ENCODE measurements around the gene CISH. TPM values are rescaled to one million over a fixed set of nuclear protein-coding genes. Genes with fewer than 3 reads are reported as not detected.

Gene CISH
- total RNA-seq, 1 experiment from 2014 or later: 8.4 TPM

DNA sequence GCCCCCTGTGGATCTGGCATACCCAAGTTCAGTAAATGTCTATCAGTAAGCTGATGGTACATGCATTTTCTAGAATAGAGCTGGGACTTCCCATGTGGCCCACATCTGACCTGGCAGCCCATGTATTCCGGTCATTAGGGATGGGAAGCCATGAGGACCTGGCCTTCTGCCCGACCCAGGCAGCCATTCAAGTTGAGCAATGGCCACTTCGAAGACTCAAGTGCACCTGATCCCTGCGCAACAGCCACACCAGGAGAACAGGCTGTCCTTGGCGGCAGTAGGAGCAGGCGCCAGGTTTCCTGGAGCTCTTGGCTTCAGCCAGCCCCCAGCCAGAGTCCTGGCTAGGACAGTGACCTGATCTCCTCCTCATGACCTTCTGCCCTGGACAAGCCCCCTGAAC lies 27.7 kb downstream of the CISH start:
- no peaks in the 10 kb centered on the region for H3K27me3 ChIP-seq
- 0 out of 2 replicates have a peak, but pooled peaks cover 3% of the 10 kb centered on the region for H3K4me1 ChIP-seq
- no peak for DNase-seq
- H3K27ac ChIP-seq: no peak overlapping the region
- no peak overlapping the region for H3K4me3 ChIP-seq
- no peaks in the 10 kb centered on the region for H3K9me3 ChIP-seq (replicated peaks)
- no peaks in the 10 kb centered on the region for H3K36me3 ChIP-seq

DNA sequence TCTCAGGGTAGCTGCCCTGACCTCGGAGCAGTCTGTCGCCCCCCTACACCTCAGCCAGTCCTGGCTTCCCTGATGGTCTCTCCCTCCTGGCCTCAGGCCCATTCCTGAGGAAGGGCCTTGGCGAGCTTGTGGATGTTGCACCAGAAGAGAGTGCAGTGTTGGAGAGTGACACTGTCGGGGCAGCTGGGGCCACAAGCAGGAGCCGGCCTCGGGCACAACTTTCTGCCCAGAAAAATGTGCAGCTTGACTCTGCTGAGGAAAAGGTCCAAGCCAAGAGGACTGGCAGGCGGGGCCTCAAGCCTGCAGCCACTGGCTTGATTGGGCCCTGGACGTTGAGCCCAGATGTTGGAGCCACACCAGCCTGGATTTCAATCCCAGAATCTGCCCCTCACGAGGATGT lies 29.5 kb downstream of the CISH start:
- DNase-seq: no peak
- Histone ChIP-seq H3K4me1 (no peaks in the 10 kb centered on the region), H3K4me3 (no peak overlapping the region), H3K27ac (no peak overlapping the region), H3K9me3 (replicated peaks) (no peaks in the 10 kb centered on the region), H3K36me3 (no peaks in the 10 kb centered on the region), H3K27me3 (no peaks in the 10 kb centered on the region)

DNA sequence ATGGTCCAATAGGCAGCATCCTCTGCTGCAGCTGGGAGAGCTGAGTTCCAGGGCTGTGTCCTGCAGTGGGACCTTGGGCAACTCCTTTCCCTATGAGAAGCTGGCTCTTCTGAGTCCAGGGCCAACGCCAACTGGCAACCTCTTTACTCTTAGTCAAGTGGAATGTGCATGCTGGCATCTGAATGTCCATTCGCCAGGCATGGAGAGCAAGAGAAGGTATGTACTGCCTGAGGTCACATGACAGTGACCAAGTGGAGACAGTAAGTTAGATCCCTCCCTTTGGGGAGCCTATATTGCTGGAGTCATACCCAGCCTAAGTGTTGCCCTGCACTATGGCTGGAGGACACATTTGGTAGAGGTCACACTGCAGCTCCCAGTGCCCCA lies 30.1 kb downstream of the CISH start:
- Histone ChIP-seq H3K27ac (no peak overlapping the region), H3K9me3 (replicated peaks) (no peaks in the 10 kb centered on the region), H3K4me1 (no peaks in the 10 kb centered on the region), H3K36me3 (no peaks in the 10 kb centered on the region), H3K4me3 (no peak overlapping the region), H3K27me3 (no peaks in the 10 kb centered on the region)
- no peak for DNase-seq

DNA sequence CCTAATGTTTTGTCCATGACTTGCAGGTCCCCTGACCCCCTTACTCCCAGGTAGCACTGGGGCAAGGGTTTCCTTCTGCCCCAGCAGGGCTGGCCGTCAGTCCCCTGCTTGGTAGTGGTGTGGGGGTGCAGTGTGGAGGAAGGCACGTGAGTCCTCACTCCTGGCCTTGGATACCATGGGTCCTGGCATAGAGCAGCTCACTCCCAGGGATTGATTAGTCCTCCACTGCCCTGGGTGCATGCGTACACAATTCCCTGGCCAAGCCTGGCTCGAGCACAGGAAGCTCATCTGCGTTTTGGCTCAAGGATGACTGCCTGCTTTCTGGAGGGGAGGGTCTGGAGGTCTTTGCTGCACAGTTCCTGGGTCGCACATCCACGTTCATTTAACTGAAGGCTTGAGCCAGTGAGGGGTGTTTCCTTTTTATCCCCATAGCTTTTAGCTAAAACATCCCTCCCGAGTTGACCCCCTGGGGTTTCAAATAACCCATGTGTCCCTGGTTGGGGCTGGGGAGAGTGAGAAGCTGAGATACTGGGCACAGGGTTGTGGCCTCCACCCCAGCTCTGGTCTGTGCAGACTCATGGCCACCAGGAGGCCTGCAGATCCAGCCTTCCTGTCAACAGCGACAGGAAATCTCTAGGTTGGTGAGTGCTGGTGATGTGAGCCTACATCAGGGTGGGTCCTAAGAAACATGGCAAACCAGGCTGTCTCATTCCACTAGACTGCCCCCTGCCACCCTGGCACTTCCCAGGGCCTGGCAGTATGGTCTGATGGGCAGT lies 30.7 kb downstream of the CISH start:
- H3K9me3 ChIP-seq (replicated peaks): no peaks in the 10 kb centered on the region
- H3K36me3 ChIP-seq: no peaks in the 10 kb centered on the region
- H3K27me3 ChIP-seq: no peaks in the 10 kb centered on the region
- no peaks in the 10 kb centered on the region for H3K4me1 ChIP-seq
- H3K27ac ChIP-seq: no peak overlapping the region
- no peak overlapping the region for H3K4me3 ChIP-seq
- DNase-seq: no peak

DNA sequence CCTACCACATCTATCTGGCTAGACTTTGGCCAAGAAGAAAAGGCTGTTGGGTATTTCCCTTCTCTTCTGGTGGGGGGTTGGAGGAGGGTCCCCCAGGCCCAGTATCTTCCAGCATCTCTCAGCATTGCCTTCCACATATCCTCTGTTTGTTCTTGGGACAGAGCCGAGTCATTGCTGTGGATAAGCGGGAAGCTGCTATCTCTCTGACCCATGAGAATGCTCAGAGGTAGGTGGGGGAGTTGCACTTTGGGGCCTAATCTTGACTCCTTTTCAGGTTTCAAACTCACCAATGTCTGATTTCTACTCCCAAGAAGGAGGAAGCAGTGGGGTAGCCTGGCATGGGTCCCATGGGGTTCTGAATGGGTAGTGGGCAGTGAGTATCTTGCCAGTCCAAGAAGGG lies 34.2 kb downstream of the CISH start:
- Histone ChIP-seq H3K27me3 (no peaks in the 10 kb centered on the region), H3K4me1 (no peaks in the 10 kb centered on the region), H3K36me3 (no peaks in the 10 kb centered on the region), H3K4me3 (no peak overlapping the region), H3K9me3 (replicated peaks) (no peaks in the 10 kb centered on the region), H3K27ac (no peak overlapping the region)
- no peak for DNase-seq

DNA sequence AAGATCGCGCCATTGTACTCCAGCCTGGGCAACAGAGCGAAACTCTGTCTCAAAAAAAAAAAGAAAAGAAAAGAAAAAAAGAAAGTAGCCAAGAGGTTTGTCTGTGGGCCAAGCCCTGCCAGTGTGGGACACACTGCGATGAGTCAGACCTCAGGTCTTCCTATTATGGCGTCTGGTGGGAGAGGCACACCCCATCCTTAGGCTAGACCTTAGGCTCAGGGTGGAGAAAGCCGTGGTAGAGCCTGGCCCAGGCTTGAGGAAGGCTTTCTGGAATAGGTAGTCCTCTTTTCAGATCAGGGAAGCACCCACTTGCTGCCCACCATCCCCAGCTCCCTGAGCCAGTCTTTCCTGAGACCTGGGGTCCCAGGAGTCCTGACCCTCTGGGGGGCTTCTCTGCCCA lies 36.2 kb downstream of the CISH start:
- Histone ChIP-seq H3K4me3 (no peak overlapping the region), H3K27me3 (no peaks in the 10 kb centered on the region), H3K9me3 (replicated peaks) (no peaks in the 10 kb centered on the region), H3K36me3 (no peaks in the 10 kb centered on the region), H3K27ac (no peak overlapping the region), H3K4me1 (no peaks in the 10 kb centered on the region)
- no peak for DNase-seq

DNA sequence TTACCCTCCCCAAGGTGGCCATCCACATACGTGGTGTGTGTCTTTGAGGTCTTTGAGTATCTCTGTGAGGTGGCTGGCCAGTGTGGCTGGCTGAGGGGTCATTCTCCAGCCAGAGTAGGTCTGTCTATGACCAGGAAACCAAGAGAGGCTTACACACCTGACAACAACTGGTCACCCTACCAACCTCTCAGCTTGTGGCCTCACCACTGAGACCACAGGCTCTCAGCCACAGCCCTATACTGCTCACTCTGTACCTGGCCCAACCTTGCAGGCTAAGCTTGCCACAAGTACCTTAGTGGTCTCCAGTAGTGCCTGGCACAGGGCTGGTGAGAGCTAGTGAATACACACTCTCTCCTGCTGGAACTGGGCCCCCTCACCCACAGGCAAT lies 37.1 kb downstream of the CISH start:
- Histone ChIP-seq H3K9me3 (replicated peaks) (no peaks in the 10 kb centered on the region), H3K4me3 (no peak overlapping the region), H3K27ac (no peak overlapping the region), H3K4me1 (0 out of 2 replicates have a peak, but pooled peaks cover 3% of the 10 kb centered on the region), H3K36me3 (no peaks in the 10 kb centered on the region), H3K27me3 (no peaks in the 10 kb centered on the region)
- no peak for DNase-seq

DNA sequence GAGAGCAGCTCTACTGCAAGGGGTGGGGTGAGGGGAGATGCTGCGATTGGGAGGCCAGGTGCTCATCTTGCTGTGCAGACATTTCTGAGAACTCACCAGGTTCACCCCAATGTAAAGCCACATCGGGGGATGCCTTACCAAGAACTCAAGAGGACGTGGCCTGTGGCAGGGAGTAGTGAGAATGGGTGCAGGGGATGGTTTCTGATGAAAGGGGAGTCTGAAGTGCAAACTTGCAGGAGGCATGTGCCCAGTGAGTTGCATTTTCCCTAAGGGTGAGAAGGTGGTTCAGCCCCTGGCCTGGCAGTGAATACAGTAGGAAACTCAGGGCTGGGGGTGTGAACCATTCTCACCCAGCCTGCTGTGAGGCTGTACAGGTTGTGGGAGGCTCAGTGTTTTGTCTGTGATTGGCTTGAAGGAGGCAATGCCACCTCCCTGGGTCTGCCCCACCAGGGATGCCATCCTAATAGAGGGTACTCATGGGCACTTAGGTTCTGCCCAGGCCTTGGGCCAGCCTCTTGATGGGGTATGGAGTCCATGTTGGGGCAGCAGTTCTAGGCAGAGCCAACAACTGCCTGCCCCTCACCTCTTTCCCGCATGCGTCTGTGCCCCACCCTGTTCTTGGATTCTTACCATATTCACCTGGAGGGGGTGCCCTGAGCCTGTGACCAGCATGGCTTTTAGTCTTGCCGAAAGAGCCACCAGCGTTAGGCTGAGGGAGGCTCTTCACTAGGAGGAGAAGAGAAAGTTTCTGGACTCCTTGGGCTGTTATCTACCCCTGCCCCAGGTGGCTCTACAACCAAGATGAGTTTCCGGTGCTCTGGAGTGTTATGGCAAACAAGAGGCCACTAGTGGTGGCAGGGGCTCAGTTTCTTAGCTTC lies 37.8 kb downstream of the CISH start:
- no peak overlapping the region for H3K27ac ChIP-seq
- 0 out of 2 replicates have a peak, but pooled peaks cover 3% of the 10 kb centered on the region for H3K4me1 ChIP-seq
- no peaks in the 10 kb centered on the region for H3K9me3 ChIP-seq (replicated peaks)
- H3K36me3 ChIP-seq: no peaks in the 10 kb centered on the region
- DNase-seq: no peak
- no peaks in the 10 kb centered on the region for H3K27me3 ChIP-seq
- no peak overlapping the region for H3K4me3 ChIP-seq

DNA sequence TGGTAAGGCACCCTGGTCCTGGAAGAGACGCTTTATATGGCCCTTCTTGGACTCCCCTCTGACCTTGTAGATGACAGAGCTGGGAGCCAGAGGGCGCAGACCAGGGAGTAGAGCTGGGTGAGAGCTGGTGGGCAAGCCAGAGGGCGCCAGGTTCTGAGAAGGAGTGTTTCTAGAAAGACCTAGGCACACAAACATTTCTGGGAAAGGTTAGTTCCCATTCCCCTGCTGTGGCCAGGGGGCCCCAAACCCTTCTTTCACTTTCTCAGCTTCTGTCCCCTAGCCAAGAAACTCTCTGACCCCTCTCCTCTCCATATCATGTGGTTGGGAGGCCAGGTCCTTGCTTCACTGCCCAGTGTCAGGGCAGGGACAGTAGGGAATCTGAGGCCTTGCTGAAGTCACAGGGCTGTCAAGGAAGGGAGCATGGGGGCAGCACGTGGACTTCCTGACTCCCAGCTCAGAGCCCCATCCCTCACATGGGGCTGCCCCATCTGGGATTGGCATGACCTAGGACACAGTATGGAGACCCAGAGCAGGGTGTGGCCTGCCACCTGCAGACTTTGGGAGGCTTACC lies 38.7 kb downstream of the CISH start:
- DNase-seq: no peak
- Histone ChIP-seq H3K4me1 (0 out of 2 replicates have a peak, but pooled peaks cover 3% of the 10 kb centered on the region), H3K4me3 (no peak overlapping the region), H3K27me3 (no peaks in the 10 kb centered on the region), H3K27ac (no peak overlapping the region), H3K9me3 (replicated peaks) (no peaks in the 10 kb centered on the region), H3K36me3 (no peaks in the 10 kb centered on the region)

DNA sequence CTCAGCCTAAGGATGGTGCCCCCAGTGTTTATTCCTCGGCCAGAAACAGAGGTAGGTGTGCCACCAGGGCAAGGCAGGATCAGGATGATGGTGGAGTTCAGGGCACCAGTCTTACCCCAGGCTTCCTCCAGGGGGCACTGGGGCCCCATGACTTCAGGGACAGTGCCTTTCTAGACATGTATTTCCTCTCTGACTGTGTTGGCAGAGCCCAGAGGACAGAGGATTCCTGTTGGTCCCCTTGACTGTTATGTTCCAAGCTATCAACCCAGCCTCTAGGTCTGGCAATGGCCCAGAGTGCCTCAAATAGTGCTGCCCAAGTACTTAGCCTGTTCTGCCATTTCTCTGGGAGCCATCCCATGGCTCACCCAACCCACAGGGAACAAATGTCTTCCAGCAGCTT lies 39.4 kb downstream of the CISH start:
- H3K4me1 ChIP-seq: 0 out of 2 replicates have a peak, but pooled peaks cover 3% of the 10 kb centered on the region
- H3K4me3 ChIP-seq: no peak overlapping the region
- no peaks in the 10 kb centered on the region for H3K27me3 ChIP-seq
- H3K9me3 ChIP-seq (replicated peaks): no peaks in the 10 kb centered on the region
- no peaks in the 10 kb centered on the region for H3K36me3 ChIP-seq
- DNase-seq: peak; percentile 59 to 81
- no peak overlapping the region for H3K27ac ChIP-seq

DNA sequence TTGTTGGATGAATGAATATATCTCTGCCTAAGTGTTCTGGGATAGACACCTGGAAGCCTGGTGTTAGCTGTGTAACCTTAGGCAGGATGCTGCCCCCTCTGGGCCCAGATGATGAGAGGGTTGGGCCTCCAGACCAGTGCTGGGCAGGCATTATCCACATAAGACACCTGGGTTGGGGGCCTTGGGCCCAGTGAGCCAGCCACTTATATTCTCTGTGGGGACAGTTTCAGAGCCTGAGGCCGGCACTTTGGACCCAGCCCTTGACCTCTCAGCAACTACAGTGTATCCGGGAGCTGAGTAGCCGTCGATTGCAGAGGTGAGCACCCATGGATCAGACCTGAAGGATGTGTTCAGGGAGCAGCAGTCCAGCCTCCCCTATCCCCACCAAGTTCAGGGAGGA lies 40.1 kb downstream of the CISH start:
- DNase-seq: no peak
- Histone ChIP-seq H3K27me3 (no peaks in the 10 kb centered on the region), H3K4me3 (no peak overlapping the region), H3K4me1 (0 out of 2 replicates have a peak, but pooled peaks cover 3% of the 10 kb centered on the region), H3K36me3 (no peaks in the 10 kb centered on the region), H3K9me3 (replicated peaks) (no peaks in the 10 kb centered on the region), H3K27ac (no peak overlapping the region)

DNA sequence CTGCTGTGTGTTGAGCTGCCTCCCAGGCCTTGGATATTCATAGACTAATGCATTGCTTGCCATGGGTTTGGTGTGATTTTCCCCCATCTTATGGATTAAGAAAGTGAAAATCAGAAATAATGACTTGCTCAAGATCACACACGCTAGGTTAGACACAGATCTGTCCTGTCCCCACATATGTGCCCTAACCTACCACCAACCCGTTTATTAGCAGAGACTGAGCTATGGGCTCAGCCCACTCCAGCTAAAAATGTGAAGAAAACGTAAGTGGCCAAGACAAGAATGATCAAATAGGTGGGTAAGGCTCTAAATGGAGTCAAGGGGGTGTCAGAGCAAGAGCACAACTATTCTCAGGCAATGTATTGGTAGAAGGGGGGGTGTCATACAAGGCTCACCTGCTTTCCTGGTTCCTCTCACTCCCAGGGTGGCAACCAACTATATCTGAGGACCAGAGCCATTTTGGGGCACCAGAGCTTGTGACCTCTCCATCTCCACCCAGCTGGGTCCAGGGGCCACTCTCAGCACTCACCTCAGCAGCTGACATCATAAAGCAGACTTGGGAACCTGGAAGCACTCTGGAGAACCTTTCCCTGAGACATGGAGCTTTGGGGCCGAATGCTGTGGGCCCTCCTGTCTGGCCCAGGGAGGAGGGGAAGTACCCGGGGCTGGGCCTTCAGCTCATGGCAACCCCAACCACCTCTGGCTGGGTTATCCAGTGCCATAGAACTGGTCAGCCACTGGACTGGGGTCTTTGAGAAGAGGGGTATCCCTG lies 40.9 kb downstream of the CISH start:
- Histone ChIP-seq H3K9me3 (replicated peaks) (no peaks in the 10 kb centered on the region), H3K4me3 (no peak overlapping the region), H3K4me1 (0 out of 2 replicates have a peak, but pooled peaks cover 3% of the 10 kb centered on the region), H3K27ac (no peak overlapping the region), H3K36me3 (no peaks in the 10 kb centered on the region), H3K27me3 (no peaks in the 10 kb centered on the region)
- no peak for DNase-seq

DNA sequence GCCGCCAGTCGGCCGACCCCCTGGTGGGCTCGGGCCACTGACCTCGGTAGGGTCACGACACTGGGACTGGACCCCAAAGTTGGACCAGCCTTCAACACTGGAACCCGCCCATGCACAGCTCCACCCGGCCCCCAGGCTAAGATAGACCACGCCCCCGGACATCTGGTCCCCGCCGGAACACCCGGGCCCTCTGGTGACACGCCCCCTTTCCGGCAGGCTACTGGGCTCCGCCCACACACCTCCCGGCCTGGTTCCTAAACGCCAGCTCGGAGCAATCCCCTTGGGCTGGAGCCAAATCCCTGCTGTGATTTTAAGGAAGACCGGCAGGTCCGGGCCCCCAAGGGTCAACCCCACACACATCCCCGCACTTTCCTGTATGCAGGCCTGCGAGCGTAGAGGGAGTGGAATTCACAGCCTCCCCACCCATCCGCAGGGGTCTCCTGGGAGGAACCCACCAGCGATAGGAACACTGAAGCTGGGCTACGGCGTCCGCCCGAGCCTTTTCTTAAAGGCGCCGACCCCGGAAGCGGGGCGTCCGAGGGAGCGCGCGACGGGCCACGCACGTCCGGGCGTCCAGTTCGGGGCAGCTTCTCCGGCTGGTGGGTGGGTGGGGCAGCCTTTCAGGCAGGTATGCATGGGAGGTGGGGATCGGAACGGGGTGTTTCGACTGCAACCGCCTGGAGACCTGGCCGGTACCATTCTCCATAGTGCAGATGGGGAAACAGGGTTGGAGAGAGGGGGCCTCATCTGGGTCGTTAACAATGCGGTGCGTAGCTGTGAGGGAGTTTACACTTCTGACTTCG lies 42.4 kb downstream of the CISH start, which contains the start of gene HEMK1:
TSS of gene HEMK1 (plus strand) at position 576 of the 803 bp plus-strand sequence. CDS start 1,583 bp downstream, outside the sequence.
- H3K4me3 ChIP-seq: peak within 1 kb of the TSS; percentile 76
- DNase-seq: peak; percentile 96 to 97
- H3K27ac ChIP-seq: peak within 1 kb of the TSS; percentile 62
- no peaks in the 10 kb centered on the region for H3K36me3 ChIP-seq
- no peaks in the 10 kb centered on the region for H3K27me3 ChIP-seq
- 0 out of 2 replicates have a peak, but pooled peaks cover 3% of the 10 kb centered on the region for H3K4me1 ChIP-seq
- no peaks in the 10 kb centered on the region for H3K9me3 ChIP-seq (replicated peaks)

Measured in SJCRH30 (cell line).